Body of pancreas (tissue), 4 donors: ENCODE data around the gene FOLR2.

ENCODE experiments used
- POLR2A ChIP-seq, 3 donors: fragments of 450-650 bp; IDR thresholded peaks; one replicate each; pipeline ENCODE4 v1.6.1; 2016; ENCODE audit warnings: antibody characterized with exemption in 3 of 3, mild to moderate bottlenecking in 2 of 3
- TF ChIP-seq, protein P1 (sequence below), 7 experiments: fragments of 450-650 bp in 4 of 7; fragments of 200-600 bp in 3 of 7; sonication (generic) in 3 of 7; IDR thresholded peaks; one replicate each; pipeline ENCODE4 v1.5.1; 2016 to 2019; ENCODE audit warnings: antibody characterized with exemption in 7 of 7

DNA sequence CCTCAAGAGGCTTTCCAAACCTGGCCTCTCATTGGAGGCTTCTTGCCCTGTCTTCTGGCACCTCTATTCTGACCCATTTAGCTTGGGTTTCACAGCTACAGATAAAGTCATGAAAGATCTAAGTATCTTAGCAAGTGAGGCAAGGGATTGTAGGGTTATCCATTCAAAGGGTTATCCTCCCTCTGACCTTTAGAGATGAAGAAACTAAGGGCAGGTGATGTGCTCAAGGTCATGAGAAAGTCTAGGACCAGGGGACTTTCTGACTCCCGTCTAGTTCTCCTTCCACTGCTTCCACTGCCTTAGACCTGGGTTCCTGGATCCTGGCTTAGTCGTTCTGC, 20.1 kb downstream of the FOLR2 start:
- TF ChIP-seq POLR2A (IDR thresholded peaks at IDR 0.05): no peak
- TF ChIP-seq, protein P1, sequence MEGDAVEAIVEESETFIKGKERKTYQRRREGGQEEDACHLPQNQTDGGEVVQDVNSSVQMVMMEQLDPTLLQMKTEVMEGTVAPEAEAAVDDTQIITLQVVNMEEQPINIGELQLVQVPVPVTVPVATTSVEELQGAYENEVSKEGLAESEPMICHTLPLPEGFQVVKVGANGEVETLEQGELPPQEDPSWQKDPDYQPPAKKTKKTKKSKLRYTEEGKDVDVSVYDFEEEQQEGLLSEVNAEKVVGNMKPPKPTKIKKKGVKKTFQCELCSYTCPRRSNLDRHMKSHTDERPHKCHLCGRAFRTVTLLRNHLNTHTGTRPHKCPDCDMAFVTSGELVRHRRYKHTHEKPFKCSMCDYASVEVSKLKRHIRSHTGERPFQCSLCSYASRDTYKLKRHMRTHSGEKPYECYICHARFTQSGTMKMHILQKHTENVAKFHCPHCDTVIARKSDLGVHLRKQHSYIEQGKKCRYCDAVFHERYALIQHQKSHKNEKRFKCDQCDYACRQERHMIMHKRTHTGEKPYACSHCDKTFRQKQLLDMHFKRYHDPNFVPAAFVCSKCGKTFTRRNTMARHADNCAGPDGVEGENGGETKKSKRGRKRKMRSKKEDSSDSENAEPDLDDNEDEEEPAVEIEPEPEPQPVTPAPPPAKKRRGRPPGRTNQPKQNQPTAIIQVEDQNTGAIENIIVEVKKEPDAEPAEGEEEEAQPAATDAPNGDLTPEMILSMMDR (IDR thresholded peaks at IDR 0.05): no peak
